AG10803 (cell line): ENCODE measurements around the gene CDKN2C.
A peak's percentile ranks its signal among the peaks of the same experiment; 100 is the strongest.

Source experiments
- DNase-seq: peaks from one replicate; pipeline ENCODE4 v3.0.0; 2010; ENCODE audit warnings: low read depth
- H3K4me3 ChIP-seq: 2 replicates; pipeline ENCODE4 v1.5.1; 2011; ENCODE audit warnings: mild to moderate bottlenecking, low read length, control low read depth
- CTCF ChIP-seq: conservative IDR thresholded peaks from 2 replicates; pipeline ENCODE4 v1.5.1; 2011; ENCODE audit warnings: mild to moderate bottlenecking, low read length, control low read depth, inconsistent platforms

CDKN2C gene

GRCh38 chr1:50980505-50980904 is 10.5 kb downstream of the CDKN2C start:
- no peak for TF ChIP-seq CTCF
- DNase-seq, result no peak
- H3K4me3 ChIP-seq, result no peak overlapping the region

GRCh38 chr1:50981741-50982140 is 11.7 kb downstream of the CDKN2C start:
- peak; percentile 33 for DNase-seq
- TF ChIP-seq CTCF, result no peak
- H3K4me3 ChIP-seq, result no peak overlapping the region

- TF ChIP-seq CTCF, result no peak
- no peak overlapping the region for H3K4me3 ChIP-seq
- no peak for DNase-seq
Measured at GRCh38 chr1:50982611-50983010, 12.6 kb downstream of the CDKN2C start.

- TF ChIP-seq CTCF, result no peak
- no peak for DNase-seq
- no peak overlapping the region for H3K4me3 ChIP-seq
Measured at GRCh38 chr1:50983219-50983802, 13.3 kb downstream of the CDKN2C start.

- DNase-seq, result no peak
- TF ChIP-seq CTCF, result no peak
- H3K4me3 ChIP-seq, result no peak overlapping the region
Measured at GRCh38 chr1:50985094-50985493, 15.0 kb downstream of the CDKN2C start.

- no peak overlapping the region for H3K4me3 ChIP-seq
- peak; percentile 24 for DNase-seq
- TF ChIP-seq CTCF, result no peak
Measured at GRCh38 chr1:50986653-50987052, 16.6 kb downstream of the CDKN2C start.

- TF ChIP-seq CTCF, result no peak
- peak; percentile 64 for DNase-seq
- no peak overlapping the region for H3K4me3 ChIP-seq
Measured at GRCh38 chr1:50989694-50990093, 19.6 kb downstream of the CDKN2C start.
